Measurements from ENCODE around the gene FBXO34.

FBXO34 gene

DNA sequence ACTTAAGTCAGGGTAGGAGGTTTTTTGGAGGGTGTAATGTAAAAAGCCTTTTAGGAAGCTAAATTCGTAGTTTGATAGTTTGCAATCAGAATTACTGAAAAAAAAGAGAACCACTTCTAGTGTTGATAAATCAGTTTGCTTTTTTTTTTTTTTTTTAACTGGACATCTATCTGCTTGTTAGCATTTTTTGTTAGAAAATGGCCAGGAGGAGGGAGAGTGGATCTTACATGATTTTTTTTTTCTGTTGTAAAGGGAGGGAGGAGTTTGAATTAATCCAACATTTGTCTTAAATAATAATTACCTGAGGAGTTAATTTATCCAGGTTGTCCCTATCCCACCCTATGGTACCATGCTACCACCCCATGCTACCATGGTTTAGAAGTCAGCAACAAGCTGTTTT, 1.2 kb downstream of the FBXO34 start:
- DNase-seq (ENCODE audit: low read depth) = no peak

DNA sequence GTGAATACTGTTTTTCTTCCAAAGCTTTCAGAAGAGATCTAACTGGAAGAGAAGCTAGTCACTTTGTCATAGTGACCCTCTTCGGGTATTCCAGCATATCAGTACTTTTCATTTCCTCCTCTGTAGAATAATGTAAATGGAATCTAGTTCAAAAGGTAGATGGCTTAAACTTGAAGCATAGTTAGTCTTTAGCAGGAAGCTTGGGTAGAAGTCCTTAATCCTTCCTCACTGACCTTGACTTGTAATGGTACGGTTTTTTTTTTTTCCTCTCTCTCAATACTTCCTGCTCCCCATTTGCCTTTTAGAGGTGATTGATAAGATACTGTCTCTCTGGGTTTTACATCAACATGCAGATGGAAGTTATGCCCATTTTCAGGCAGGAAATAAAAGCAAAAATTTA, 1.7 kb downstream of the FBXO34 start:
- no peak for DNase-seq (ENCODE audit: low read depth)

DNA sequence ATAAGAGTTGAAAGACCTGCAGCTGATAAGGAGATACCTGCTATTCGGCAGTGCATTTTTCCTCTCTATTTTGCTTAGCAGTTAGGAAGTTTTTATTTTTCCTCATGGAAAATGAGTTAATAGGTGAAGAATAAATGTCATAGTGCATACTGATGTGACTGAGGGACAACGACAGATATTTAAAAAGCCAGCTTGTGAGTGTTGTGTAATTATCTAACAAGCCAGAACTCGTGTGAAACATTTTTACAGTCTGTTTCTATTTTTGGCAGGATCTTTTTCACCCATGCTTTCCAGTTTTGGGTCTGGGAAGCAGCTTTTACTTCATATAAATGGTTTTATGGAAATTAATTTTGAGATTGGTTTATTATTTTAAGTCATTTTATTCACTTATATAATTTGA, 2.9 kb downstream of the FBXO34 start:
- no peak for DNase-seq (ENCODE audit: low read depth)

DNA sequence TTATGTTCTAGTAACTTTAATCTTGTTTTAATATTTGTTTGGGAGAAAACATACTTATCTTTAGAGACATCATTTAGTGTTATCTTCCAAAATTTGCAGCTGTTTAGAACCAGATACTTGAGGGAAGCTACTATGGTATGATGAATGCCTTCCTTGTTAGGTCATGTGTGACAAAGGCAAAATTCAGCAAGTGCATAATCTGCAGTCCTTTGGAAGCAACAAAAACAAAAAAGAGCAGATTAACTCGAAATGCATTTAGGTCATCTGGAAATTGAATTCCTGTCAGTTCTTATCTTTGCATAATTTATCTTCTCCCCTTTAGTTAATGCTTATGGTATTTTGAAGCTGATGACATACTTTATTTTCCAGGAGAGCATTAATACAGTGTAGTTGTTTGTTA, 3.5 kb downstream of the FBXO34 start:
- DNase-seq (ENCODE audit: low read depth) = no peak

DNA sequence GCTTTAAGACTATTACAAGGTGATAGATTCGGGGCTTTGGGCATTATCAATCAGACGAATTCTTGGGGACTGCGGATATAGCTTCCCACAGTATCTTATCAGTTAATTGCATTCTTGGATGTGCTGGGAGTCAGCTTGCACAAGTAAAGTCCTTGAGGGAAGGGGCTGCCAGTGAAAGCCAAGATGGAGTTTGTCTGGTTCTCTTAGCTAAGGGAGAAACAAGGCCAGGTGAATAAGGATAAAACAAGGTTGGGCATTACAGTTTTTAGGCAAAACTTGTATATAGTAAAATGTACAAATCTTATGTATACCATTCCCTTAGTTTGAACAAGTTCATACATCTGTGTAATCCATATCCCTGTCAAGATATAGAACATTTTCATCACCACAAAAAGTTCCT, 5.5 kb downstream of the FBXO34 start:
- no peak for DNase-seq (ENCODE audit: low read depth)

DNA sequence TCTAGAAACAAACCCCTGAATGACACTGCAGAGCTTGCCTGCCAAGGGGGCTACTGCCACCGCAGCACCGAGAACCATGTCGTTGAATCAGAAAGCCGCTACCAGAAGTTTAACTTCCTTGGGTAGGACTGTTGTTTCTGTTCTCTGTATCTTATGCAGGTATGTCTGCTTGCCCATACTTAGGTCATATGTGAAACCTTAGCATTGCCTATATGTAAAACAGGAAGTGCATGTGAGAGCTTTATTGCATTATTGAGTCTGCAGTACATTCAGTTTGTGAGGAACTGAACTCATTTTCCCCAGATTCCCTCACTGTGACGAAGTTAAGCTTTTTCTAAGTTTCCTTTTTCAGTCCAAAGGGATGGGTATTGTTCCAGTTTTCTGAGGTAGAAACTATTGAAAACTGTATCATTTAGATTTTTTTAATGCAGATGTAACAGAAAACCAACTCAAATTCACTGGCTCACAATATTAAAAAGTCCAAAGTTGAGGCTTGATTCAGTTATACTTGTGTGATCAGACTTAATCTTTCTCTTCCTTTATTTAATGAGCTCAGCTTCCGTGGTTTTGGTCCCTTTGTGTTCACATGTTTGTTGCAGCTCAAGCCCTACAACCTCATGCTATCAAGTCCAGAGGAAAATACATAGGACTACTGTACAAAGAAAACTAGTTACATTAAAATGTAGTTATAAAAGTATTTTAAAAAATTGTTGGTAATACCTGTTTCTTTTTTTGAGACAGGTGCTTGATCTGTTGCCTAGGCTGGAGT, 6.9 kb downstream of the FBXO34 start:
- no peak for DNase-seq (ENCODE audit: low read depth)

DNA sequence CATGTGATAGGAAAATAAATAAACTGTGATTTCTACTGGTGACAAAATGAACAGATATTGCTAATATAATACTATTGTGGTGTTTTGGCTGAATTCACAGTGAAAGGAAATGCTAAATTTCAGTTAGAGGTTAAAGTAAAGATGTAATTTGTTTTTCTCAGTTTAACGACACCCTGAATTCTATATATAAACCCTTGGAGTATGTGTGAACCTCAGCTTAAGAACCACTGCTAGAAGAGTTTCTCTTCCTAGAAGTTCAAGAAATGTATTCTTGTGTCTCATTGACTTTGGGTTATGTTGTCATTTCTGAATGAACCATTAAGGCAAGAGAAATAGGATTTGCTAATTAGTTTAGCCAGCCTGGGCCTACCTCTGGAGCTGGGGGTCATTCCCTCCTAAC, 8.2 kb downstream of the FBXO34 start:
- no peak for DNase-seq (ENCODE audit: low read depth)

DNA sequence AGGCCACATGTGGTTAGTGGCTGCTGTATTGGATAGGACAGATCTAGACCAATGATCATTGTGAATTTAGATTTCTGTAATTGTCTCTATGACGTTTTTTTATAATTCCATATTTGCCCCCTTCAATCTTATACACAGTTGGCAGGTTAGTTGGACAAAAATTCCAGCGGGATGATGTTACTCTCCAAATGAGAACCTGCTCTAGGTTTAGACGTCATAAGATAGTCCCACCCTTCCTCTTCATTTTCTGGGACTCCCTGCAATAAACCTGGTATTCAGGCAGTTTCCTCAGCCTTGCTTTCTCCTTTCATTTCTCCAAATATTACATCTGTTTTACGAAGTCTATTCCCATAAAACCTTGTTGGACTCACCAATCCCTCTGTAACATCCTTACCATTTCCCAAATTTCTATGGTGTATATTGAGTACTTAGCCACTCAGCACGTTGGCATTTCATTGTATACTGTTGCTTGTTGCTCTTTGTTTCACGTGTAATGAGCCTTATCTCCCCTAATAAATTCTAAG, 10.2 kb downstream of the FBXO34 start:
- DNase-seq (ENCODE audit: low read depth) = no peak

DNA sequence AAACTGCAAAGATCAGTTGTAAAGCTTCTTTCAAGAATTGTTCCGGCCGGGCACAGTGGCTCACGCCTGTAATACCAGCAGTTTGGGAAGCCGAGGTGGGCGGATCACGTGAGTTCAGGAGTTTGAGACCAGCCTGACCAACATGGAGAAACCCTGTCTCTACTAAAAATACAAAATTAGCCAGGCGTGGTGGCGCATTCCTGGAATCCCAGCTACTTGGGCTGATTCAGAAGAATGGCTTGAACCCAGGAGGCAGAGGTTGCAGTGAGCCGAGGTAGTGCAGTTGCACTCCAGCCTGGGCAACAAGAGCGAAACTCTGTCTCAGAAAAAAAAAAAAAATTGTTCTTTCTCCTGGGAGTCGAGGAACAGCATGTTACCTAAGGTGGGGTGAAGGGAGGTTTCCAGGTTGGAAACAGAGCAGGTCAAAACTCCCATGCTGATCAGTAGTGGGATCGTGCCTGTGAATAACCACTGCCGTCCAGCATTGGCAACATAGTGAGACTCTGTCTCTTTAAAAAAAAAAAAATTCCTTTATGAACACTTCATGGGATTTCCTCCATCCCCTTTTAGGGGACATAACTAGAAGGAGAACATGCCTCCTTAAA, 13.9 kb downstream of the FBXO34 start:
- no peak for DNase-seq (ENCODE audit: low read depth)

DNA sequence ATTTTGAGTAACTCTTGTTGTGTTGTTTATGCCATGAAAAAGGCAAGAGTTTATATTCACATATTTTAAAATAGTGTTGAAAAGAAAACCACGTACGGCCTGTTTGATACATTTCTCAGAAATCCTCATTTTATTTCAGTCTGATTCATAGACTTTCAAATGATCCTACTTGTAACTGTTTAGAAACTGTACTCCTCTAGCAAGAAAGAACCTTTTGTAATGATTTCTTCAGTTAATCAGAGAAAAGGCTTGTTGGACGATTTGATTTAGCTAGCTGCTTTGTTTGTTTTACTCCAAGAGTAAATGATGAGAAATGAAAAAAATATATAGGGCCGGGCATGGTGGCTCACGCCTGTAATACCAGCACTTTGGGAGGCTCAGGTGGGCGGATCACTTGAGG, 17.2 kb downstream of the FBXO34 start:
- DNase-seq (ENCODE audit: low read depth) = no peak

DNA sequence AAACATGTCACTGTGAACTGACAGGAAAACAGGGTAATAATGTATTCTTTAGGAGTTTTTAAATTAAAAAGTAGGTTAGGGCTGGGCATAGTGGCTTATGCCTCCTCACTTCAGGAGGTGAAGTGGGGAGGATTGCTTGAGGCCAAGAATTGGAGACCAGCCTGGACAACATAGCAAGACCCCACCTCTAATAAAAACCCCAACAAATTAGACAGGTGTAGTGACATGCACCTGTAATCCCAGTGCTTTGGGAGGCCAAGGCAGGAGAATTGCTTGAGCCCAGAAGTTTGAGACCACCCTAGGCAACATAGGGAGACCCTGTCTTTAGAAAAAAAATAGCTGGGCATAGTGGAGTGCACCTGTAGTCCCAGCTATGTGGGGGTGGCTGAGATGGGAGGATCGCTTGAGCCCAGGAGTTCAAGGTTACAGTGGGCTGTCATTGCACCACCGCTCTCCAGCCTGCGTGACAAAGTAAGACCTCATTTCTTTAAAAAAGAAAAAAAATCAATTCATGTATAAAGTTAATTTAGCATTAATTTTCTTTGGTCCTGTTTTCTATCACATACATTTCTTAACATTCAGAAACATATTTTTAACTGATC, 20.4 kb downstream of the FBXO34 start:
- DNase-seq (ENCODE audit: low read depth) = no peak

DNA sequence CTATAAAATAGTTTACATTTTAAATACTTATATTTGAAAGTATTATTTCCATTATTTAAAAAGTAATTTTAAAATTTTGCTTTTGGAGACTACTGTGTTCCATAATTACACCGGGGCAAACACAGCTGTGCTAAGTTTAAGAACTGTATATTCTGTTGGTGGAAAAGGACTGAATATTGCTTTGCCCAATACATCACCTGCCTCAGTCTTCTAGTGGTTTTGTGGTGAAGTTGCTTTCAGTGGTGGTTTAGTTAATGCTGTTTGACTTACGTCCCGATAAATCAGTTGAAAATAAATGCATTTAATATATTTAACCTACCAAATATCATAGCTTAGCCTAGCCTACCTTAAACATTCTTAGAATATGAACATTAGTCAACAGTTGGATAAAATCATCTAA, 23.4 kb downstream of the FBXO34 start:
- DNase-seq (ENCODE audit: low read depth) = no peak

DNA sequence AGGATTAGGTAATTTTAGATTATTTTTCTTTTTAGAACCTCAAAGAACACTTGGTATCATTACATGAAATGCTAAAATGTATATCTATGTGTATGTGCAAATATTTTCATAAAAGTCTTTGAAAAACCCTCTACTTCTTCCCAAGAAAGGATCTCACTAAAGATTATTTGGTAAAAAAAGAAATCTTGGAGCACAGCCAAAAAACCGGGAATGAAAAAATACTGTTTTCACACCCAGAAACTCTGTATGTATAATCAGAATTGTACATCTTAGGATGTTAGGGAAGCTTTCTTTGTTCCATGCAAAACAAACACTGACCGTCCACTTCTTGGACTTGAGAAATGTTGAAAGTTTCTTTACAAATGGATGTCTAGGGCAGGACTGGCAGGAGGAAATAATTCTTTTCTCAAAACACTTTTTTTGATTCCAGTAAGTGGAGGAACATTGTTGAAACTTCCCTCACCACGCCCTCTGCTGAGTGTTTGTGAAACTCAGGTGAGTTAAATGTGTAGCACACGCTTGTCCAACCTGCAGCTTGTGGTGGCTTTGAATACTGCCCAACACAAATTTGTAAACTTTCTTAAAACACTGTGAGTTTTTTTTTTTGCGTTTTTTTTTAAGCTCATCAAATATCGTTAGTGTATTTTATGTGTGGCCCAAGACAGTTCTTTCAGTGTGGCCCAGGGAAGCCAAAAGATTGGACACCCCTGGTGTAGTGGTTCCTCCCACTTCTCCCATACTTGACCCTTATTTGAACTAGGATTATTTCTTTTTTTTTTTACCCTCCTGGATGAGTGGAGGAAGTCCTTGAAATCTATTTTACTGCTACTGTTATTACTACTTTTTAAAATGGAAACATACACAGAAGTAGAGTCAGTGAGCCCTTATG, 26.6 kb downstream of the FBXO34 start:
- no peak for DNase-seq (ENCODE audit: low read depth)

DNA sequence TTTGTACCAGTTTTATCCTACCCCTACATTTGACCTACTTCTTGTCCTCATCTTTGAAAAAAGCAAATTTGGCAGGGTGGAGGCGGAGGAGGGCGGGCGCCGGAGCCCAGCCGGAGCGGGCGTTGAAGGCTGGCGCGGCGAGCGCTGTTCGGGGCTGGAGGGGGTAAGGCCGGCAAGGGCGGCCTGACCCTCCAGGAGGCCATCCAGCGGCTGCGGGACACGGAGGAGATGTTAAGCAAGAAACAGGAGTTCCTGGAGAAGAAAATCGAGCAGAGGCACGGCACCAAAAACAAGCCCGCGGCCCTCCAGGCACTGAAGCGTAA, 27.2 kb downstream of the FBXO34 start:
- DNase-seq (ENCODE audit: low read depth) = no peak

DNA sequence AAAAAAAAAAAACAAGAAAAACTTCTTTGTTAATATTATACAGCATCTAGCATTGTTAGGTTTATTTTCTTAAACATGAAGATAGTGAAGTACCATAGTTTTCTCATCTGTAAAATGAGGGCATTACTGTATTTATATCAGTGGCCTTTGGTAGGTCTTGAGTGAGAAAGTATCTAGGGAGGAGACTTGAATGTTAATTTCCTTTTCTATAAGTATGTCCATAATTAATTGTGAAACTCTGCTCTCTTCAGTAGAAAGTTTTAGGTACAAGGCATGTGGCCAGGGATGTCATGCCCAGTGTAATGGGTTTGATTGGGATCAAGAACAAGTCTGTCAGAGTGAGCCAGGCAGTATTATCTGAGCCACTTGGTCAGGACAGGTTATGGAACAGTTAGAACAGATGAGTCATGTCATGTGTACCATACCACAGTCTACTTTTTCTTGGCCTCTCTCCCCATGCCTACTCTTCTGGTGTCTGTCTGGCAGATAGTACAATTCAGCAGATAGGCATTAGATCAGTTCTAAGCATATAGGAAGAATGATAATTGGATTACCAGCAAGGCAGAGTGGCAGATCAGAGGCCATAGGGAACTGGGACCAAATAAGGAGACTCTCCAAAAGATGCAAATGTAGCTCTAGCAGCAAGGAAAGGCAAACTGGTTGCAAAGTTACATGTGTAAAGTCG, 30.4 kb downstream of the FBXO34 start:
- peak; percentile 5 for DNase-seq (ENCODE audit: low read depth)

DNA sequence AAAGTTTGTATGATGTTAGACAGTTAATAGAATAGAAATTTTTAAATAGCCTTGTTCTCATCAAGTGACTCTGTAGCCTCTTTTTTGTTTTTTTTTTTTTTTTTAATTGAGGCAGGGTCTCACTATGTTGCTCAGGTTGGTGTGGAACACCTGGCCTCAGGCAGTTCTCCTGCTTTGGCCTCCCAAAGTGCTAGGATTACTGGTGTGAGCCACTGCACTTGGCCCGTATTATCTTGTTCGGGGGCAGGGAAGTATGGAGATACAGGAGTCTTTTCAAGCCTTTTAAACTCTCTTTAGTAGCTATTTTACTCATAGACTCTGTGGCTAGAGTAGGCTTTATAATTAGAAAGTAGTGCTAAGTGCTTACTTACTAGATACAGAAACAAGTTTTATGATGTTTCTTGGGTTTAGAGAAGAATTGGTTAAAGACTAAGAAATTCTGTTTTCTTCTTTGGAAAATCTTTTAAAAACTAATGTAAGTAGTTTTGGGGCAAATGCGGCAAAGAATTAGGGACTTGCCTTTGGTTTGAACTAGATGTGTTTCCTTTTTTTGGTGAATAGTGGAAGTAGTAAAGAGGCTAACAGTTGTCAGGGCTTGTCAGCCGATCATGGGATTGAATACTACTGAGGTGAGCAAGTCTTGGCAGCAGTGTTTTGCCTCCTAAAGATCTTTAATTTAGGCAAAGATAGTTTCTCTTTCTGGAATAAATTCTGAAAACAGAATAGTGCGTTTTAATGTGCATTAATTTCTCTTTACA, 31.3 kb downstream of the FBXO34 start:
- no peak for DNase-seq (ENCODE audit: low read depth)

DNA sequence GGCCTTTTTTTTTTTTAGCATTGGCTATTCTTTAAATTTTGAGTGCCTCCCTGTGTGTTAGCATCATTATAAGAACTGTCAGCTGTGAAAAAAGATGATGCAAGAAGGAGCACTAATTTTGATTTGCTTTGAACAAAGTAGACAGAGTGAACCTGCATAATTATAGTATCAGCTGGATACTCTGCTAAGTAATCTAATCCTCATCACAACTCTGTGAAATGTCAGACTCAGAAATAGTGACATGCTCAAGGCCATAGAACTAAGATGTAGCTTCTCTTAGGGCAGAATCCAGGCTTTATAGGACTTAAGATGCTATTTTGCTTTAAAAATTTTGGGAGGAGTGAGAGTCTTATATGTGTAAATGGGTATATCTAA, 31.9 kb downstream of the FBXO34 start:
- DNase-seq (ENCODE audit: low read depth) = no peak

DNA sequence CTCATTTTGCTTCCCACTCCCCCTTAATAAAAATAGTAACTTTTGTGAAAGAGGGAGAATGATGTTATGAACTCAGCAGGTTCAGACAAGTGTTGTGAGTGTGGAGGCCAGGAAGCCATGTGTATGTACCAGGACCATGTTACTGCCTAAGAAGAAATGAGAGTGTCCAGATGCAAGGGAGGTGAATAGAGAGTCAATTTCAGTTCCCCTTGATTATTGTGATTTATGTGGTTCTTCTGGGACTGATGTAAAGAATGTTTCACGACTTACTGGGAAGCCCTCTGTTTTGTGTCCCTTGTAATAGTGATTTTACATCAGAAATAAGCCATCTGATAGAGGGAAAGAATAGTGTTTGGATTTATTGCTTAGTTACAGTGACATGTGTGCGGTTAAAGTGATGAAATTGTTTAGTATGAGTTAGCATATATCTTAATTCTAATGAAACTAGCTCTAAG, 32.5 kb downstream of the FBXO34 start:
- DNase-seq (ENCODE audit: low read depth) = peak; percentile 13

DNA sequence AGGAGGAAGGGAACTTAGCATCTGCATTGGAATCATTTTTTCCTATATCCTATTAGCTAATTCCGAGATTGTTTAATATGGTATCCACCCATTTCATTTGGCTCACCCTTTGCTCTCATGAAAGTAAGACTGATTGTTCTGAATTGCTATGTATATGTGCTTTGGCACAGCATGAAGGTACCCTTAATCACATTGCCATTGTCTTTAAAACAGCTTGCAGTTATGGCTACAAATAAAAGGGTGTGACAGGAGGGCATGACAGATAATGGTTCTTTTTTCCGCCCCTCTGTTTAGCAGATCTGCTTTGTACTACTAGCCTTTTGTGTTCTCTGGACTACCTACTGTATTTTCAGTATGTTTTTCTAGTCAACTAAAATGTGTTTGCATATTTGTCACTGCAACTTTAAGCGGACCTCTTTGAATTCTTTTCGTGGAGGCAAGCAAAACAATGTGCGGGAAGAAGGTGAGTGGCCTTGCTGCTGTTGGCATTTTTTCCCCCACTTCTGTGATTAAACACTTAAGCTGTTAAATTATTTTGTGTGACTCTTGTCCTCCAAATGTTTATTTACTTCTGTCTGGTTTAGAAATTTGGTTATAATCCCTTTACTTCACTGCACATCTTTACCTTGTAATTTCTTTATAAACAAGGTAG, 35.8 kb downstream of the FBXO34 start:
- no peak for DNase-seq (ENCODE audit: low read depth)

DNA sequence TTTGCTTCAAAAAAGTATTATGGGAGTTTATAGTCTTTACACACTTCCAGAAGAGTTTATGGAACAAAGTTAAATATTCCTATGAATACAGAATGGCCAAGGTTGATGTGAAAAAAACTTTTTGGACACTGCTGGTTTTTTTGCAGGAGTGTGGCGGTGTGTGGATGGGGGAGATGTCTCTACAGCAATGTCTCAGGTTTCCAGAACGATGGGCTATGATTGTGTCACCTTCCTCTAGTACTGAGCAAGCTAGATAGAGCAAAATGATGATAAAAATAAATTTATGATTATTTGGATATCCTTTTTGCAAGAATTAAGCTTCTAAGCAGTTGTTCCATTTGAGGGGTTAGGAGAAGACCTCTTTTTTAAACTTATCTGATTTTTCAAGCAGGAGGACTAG, 37.9 kb downstream of the FBXO34 start:
- DNase-seq (ENCODE audit: low read depth) = no peak
